GM21367 (cell line): Measurements from ENCODE around the gene PLCH1.

Experiments used
- ATAC-seq: cut with Tn5 transposase; IDR thresholded peaks from one replicate; pipeline ENCODE4 v1.9.1; 2021; ENCODE audit not compliant: unreplicated experiment

The PLCH1 gene

DNA sequence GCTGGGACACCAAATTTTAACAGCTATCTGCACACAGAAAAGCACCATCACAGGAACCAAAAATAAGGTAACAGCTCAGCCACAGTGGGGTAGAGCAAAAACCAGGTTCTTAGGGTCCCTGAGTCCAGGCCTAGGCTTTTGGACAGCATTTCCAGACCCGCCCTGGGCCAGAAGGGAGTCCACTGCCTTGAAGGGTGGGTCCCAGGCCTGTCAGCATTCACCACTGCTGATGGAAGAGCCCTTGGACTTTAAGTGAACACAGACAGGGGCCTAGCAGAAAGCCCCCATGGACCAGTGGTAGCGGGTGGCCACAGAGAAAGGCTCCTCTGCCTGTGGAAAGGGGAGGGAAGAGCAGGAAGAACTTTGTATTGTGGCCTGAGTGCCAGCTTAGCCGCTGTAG lies 56.4 kb downstream of the PLCH1 start:
- ATAC-seq = no peak

DNA sequence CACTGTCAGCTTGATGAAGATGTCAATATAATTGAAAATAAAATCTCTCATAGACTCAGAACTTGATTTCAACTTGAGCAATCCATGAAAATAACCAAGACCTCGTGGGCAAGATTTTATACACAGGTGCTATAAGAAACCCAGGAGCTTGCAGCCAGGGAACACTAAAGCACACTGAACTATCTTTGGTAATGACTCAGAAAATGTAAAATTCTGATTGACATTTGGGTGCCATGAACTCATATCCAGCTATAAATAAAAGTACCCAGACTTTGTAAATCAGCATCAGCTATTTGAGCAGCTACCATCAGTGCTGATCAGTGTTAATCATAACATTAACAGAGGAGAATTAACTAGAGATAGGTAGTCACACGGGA lies 61.5 kb downstream of the PLCH1 start:
- ATAC-seq = no peak

DNA sequence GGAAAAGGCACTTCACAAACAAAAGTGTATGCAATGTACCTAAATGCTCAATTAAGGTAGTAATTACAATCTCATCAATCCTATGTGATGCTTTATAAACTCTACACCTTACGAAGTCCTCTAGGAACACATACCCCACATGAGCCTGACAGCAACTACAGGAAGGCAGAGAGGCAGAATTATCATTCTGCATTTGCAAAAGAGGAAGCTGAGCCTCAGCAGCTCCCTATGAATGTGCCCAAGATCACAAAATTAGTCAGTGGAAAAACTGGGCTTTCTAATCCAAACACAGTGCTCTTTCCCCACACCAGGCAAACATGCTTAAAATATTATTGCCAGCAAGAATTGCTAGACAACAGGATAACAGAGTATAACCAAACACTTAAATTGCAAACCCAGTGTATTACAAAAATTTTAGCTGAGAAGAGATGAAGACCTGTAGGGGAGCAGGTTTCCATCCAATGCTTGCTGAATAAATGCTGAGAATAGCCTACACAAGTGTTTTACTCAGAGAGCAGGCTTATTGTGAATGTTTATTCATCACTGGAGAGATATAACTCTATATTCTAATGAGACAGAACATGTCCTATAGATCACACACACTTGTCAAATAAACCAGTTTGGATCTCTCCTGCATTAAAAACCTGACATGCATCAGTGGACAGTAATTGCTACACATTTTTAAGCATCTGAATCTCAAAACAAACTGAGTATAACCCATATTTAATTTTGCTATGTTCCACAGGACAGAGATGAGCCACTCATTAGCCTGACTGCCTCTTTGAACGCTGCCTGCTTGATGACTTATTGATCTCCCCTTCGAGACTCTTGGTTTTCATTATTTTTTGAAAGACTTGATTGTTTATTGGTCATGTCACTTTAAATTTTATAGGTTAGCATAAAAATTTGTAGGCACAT lies 62.2 kb downstream of the PLCH1 start:
- no peak for ATAC-seq

DNA sequence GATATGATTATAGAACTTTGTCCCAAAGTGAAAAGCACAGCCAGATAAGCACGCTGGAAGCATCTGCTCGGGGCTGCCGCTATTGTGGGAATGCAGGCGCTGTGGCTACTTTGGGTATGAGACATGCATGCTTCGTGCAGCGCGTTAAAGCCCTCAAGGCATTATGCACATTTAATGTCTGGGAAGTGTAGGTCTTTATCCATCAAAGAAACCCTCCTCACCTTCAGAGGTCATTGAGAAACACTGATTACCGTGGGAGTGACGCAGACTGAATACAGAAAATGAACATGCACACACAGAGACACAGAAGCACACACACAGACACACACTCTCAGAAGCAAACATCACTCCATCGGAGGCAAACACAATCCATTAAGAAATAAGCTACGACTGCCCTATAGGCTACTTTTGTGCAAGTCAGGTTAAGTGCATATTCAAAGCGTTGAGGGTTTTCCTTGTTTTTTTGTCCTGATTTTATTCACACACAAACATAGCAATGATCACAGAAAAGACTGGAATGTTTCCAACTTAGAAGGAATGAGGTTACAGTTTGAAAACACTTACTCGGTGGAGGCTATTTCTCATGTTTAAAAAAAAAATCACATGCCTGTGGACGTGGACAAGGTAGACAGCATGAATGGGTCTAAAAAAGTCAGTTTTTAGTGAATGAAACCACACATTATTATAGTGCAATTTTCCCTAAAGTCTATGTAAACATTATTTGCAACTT lies 68.5 kb downstream of the PLCH1 start:
- no peak for ATAC-seq

DNA sequence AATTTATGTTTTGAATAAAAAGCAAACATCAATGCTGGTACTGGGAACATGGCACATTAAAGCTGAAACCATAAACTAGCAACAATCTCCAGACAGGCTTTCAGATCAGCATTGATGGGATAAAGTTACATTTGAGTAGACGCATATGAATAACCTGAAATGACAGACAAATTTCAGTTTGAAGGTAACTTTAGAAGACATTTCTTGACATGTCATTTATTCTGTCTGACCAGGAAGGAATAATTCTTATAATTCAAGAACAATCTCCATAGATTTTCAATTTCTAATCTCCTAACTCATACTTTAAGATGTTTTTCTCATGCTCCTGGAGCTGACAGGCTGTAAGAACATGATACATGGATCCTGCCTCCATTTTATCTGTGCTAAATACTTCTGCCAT lies 69.8 kb downstream of the PLCH1 start:
- ATAC-seq = no peak

DNA sequence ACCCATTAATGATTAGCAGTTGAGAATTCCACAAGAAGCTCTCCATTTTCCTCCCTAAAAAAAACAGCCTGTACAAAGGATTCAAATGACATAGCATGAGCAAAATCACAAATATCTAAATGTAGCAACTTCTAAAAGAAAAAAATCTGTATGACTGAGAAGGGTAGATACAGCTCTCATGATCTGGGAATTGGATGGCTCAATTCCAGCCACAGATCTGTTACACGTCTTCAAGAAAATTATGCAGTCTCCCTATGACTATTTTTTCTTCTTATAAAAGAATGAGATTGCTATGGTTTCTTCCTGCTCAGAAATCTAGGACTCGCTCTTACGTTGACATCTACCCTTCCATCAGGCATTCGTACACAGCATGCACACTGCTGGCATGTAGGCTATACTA lies 71.5 kb downstream of the PLCH1 start:
- ATAC-seq = no peak

DNA sequence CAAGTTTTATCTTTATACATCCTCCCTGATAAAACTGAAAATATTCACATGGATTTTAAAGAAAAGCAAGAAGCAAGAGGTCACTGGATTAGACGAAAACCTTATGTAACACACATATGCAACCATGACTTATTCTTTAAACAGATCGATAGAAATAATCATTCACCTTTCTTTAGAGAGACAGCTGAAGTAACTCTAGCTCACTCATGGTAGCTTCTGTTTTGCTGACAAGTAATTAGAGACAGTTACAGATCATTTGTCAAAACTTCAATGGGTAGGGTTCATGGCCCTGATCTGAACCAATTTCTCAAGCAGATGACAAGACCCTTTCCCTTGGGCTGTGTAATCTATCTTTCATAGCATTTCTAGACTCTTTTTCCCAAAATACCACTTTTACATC lies 74.5 kb downstream of the PLCH1 start:
- no peak for ATAC-seq

DNA sequence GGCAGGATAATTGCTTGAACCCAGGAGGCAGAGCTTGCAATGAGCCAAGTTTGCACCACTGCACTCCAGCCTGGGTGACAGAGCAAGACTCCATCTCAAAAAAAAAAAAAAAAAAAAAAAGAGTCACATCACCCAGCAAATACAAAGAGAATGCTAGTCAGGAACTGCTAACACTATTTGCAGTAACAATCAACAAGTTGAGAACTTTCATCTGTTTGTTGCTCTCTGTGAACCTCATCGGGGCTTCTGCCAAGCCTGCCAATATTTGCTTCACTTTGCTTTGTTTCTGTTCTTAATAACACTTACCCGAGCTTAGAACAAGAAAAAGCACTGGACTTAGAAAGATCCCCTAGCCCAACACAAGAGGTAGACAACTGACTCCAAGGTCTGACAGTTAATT lies 76.9 kb downstream of the PLCH1 start:
- ATAC-seq = no peak

DNA sequence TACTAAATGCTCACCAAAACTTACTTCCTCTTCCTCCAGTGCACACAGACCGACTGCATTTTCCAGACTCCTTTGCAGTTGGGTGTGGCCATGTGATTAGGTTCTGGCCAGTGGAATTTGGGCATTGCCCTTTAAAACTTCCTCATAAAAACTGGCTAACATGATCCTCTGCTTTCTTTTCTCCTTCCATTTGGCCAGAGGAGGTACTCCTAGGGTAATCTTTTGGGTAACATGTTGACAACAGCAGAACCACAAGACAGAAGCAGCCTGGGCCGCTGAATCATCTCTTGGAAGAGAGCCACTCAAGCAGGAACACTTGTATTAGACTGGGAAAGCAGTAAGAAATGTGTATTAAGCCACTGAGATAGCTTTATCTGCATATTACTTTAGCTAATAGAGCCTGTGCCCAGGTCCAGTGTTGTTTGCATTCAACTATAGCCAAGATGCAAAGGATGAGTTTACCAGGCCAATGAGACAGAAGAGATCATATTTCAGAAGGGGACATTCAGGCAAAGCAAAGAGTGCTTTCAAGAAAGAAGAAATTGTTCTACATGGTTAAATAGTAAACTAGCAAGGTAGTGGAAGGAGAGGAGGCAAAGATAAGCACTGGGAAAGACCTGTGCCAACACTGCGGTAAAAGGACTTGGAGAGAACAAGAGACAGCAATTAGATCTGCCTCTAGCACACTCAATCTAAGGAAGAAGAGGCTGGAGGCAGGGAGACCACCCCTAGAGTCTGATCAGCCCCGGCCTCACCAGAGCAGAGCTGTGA lies 79.8 kb downstream of the PLCH1 start:
- ATAC-seq = no peak

DNA sequence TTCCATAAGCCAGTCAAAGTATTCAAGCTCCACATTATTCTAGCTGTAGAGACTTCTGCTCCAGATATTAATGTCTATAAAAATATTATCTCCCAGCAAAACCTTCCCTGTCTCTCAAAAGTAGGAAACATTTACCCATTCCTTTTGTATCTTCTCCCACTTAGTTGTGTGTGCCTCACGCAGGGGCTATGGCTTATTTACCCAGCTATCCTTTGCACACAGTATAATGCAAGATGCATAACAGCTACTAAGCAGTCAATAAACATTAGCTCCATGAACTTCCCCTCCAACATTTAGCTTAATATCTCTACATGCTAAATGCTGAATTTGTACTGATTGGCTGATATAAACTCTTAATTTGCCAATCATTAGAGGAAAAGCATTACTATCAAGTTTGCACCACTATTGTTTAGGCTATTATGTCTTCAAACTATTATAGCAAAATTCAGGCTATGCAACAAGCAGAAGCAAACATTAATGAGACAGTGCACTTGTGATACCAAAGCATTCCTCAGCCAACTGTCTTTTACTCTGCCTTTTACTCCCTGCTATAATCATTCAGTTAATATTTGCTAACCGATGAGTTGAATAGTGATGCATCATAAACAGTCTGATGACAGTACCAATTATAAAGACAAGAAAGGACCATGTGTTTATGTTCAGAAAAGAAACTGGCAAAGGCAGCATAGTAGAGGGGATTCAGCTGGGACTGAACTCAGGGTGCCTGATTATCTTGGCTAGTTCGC lies 81.2 kb downstream of the PLCH1 start:
- no peak for ATAC-seq

DNA sequence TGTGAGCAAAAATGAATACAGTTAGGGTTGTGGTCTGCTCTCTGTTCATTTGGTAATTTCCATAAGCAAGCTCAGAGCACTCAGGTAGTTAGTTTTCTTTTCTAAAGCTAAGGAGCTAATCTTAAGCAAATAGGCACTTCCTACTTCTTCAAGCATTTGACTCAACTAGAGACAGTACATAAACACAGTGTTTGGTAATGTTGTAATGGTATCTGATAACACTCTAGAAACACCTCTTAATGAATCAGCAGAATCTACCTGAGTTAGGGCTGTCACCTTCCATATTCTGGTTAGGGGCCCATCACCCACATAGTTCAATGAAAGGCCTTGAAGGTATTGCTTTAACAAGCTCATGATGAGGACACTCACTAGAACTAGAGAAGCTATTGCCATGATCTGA lies 83.1 kb downstream of the PLCH1 start:
- ATAC-seq = no peak

DNA sequence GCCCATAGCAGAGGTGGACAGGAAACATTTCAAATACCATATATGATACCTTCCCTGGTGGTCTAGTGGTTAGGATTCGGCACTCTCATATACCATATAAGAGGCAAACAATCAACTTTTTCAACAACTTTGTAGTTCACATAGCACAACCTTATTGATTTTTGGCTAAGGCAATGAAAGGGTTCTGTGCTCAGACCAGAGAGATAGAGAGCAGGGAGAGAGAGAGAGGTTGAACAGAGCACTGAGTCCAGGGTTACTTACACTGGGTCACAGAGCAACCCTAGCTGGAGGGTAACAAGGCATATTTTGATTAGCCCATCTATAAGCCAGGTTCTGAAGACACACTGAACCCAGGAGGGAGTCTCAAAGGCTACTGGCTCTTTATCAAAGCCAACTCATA lies 83.8 kb downstream of the PLCH1 start:
- no peak for ATAC-seq

DNA sequence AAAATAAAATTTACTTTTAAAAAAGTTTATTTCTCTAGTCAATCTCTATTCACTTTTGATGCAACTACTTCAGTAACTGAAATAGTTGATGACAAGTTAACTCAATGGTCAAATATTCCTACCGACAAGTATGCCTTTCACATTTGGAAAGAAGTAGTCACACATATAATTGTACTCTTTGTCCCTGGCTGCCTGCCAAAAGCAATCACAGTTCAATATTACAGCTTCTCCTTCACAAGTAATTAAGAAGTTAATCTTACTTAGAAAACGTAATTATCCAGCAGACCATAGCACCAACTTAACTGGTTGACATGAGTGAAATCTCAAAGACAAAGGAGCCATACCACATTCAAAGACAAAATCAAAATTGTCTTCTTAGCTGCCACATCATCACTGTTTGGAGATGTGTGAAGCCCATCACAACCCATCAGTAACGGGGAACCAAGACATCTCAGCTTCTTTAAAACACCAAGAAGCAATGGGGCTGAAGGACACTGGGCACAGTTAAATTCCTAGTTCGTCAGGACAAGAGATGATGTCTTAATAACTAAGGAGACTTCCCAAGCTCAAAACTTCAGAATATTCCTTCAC lies 86.1 kb downstream of the PLCH1 start:
- no peak for ATAC-seq

DNA sequence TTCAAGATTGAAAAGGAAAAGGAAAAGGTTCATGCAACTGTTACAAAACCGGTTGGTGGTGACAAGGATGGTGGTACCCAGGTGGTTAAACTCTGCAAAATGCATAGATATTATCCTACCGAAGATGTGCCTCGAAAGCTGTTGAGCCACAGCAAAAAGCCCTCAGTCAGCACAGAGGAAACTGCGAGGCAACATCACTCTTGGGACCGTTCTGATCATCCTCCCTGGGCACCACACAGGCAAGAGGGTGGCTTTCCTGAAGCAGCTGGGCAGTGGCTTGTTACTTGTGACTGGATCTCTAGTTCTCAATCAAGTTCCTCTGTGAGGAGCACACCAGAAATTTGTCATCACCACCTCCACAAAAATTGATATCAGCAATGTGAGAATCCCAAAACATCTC lies 86.9 kb downstream of the PLCH1 start:
- no peak for ATAC-seq

DNA sequence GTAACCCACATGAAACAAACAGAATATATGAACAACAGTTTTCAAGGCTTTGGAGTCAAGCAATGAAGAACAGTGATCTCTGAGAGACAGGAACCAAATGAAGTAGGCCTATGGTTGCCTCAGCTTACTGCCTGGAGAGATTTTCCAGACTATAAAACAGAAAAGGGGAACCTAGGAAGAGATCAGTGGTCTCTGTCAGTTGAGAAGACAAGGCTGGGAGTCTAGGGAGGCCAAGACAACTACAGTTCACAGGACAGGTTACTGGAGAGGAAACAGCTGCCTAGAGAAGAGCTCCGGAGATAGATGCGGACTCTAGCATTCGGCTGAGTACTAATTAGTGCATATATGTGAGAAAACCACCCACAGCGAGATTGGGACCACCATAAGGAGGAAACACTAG lies 87.7 kb downstream of the PLCH1 start:
- ATAC-seq = no peak

DNA sequence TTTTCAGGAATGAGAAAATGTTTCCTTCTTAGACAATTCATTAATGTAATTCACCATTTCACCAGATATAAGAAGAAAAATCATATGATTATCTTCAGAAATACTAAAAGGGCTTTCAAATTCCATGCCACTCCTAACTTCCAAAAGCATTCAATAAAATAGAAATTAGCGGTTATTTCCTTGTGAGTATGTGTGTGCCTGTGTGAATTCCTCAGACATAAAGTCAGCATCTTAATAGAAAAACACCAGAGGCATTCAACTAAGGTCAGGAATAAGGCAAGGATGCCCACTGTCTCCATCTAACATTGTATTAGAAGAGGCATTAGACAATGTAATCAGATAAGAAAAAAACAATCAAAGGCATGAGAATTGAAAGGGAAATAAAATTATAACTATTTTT lies 88.4 kb downstream of the PLCH1 start:
- ATAC-seq = no peak

DNA sequence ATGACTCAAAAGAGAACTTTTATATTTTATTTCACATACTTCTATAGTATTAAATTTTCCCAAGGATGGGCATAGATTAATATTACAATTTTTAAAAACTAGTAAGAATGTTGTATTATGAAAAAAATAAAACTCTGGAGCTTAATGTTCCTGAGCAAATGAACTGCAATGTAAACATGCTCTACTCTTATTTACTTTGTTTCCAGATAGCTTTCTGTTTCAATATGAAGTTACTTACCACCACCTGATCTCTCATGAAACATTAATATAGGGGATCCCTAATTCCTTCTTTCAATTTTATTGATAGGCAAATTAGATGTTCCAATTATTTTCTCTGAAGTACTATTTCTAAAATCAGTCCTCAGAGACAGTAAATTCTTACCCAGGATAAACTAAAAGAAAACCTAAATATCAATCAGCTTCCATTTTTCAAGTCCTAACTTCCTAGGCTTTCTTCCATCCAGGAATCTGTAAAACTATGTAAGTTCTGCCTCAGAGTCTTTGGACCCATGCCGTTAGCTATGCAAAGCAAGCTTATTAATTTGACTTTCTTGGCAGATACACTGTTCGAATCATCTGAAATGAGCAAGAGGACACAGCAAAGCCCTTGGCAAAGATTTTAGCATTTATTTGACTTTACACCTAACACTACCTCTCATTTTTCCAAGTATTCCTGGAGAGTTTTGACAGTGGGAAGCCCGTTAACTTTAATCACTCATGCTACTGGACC lies 93.2 kb downstream of the PLCH1 start:
- no peak for ATAC-seq

DNA sequence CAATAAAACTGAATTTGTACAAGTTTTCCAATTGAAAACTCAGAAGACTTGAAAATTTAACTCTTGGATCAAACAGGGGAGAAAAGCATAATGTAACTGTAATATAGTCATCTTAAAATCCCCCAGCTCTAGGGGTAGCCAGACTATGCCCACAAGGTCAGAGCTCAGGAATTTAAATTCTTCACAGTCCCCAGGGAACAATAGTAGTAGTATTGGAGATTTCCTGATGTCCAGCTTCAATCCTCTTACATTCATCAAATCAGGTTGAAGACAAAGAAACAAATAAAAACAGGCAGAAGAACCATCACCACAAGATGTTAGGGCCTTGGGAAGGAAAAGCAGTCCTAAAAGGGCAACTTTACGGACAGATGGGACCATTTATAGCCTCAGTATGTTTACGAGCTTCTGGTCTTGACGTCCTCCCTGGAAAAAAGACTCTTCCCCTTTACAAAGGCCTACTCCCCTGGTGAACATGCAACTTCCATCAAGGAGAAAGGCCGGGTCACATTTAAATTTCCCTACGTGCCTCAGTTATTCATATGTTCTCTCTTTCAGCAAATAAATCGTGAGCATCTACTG lies 96.8 kb downstream of the PLCH1 start:
- ATAC-seq = no peak

DNA sequence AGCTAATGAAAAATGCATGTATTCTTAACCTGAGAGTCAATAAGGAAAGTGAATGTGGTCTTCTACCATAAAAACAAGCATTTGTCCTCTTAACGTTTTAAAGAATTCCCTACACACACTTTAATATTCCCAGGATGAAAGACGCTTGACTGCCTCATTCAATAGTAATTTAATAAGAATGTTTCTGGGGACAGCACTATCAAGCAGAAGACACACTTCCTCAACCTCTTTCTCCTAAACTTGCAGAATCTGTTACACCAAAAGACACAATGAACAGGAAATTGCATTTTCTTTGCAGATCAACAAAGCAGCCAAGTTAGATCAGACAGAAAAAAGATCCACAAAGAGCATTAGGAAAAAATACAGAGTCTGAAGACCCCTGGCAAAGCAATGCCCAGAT lies 97.7 kb downstream of the PLCH1 start:
- no peak for ATAC-seq

DNA sequence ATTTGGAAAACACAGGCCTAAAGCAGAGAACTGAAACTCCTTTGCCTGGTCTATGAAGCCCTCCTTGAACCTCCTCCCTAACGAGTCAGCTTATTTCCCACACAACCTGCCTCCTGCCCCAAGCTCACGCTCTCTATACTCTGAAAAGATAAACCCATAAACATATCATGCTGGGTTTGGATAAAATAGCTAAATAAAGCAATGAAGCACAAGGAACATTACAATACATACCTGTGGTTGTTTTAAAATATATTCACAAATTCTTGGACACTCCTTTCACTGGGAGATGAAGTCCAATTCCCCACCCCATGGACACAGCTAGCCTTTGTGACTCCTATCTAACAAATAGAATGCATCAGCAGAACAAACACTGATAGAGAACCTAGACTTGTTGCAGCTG lies 98.2 kb downstream of the PLCH1 start:
- ATAC-seq = no peak
